IMR-90 (cell line): ENCODE measurements around the gene SLC38A8. TPM values are rescaled to one million over a fixed set of nuclear protein-coding genes. Genes with fewer than 3 reads are reported as not detected.
A peak's percentile ranks its signal among the peaks of the same experiment; 100 is the strongest.

Experiments
- ATAC-seq: fragments of 200-7000 bp; cut with Tn5 transposase; 2 replicates; pipeline ENCODE4 v1.9.1; 2020; ENCODE audit warnings: low read depth, mild to moderate bottlenecking, moderate library complexity
- BruUV-seq: library from RNA; stranded (reverse); fragments of 400-500 nt; replicated peaks from 2 replicates; lab custom pipeline; 2021; lab: Mats Ljungman, UMichigan
- CTCF ChIA-PET: fragments of 300-600 bp; formaldehyde crosslinking; extraction: SDS; loops from one replicate; lab custom pipeline; 2021; ENCODE audit warnings: antibody characterized with exemption; lab: Yijun Ruan, JAX
- POLR2A ChIA-PET: fragments of 300-600 bp; sonication (Branson Sonifier 250); formaldehyde crosslinking; loops from one replicate; lab custom pipeline; 2022; ENCODE audit warnings: antibody characterized with exemption; ENCODE audit not compliant: unreplicated experiment; lab: Charles Lee
- DNase-seq: peaks from one replicate; pipeline ENCODE4 v3.0.0; 2013
- H2AFZ ChIP-seq: replicated peaks from 2 replicates; pipeline ENCODE3; 2013; ENCODE audit warnings: low read length, mild to moderate bottlenecking; ENCODE audit not compliant: poor library complexity
- H2AK5ac ChIP-seq: 2 replicates; pipeline ENCODE4 v1.6.1; 2013; ENCODE audit warnings: low read depth, low read length, inconsistent platforms
- H2AK9ac ChIP-seq: replicated peaks from 2 replicates; pipeline ENCODE3; 2013; ENCODE audit warnings: mild to moderate bottlenecking, low read depth, low read length, moderate library complexity; ENCODE audit not compliant: poor library complexity
- H2BK120ac ChIP-seq: 2 replicates; pipeline ENCODE4 v1.6.1; 2013; ENCODE audit warnings: low read depth, low read length, inconsistent platforms
- H2BK15ac ChIP-seq: 3 replicates; pipeline ENCODE4 v1.6.1; 2013; ENCODE audit warnings: low read depth, low read length, inconsistent platforms
- H2BK20ac ChIP-seq: 2 replicates; pipeline ENCODE4 v1.6.1; 2013; ENCODE audit warnings: low read depth, mild to moderate bottlenecking, inconsistent platforms, low read length, moderate library complexity
- H2BK5ac ChIP-seq: 2 replicates; pipeline ENCODE4 v1.6.1; 2013; ENCODE audit warnings: mild to moderate bottlenecking, low read depth, low read length, inconsistent platforms; ENCODE audit not compliant: poor library complexity, severe bottlenecking
- H3K14ac ChIP-seq: replicated peaks from 2 replicates; pipeline ENCODE4 v1.6.1; 2013; ENCODE audit warnings: low read depth, low read length, inconsistent platforms
- H3K18ac ChIP-seq: 2 replicates; pipeline ENCODE4 v1.6.1; 2013; ENCODE audit warnings: low read depth, low read length, control low read depth
- H3K23ac ChIP-seq: 2 replicates; pipeline ENCODE4 v1.6.1; 2013; ENCODE audit warnings: low read depth, low read length, inconsistent platforms
- H3K27ac ChIP-seq: 2 replicates; pipeline ENCODE4 v1.5.1; 2013; ENCODE audit warnings: mild to moderate bottlenecking, control low read depth, low read length; ENCODE audit not compliant: insufficient read depth
- H3K27me3 ChIP-seq: 2 replicates; pipeline ENCODE4 v1.6.1; 2013; ENCODE audit warnings: low read length; ENCODE audit not compliant: control insufficient read depth, insufficient read depth
- H3K36me3 ChIP-seq: 2 replicates; pipeline ENCODE4 v1.6.1; 2013; ENCODE audit warnings: low read length, mixed read lengths; ENCODE audit not compliant: control insufficient read depth, insufficient read depth
- H3K4ac ChIP-seq: 2 replicates; pipeline ENCODE4 v1.6.1; 2013; ENCODE audit warnings: low read depth, low read length, inconsistent platforms
- H3K4me1 ChIP-seq: 2 replicates; pipeline ENCODE4 v1.6.1; 2013; ENCODE audit warnings: low read length, mixed read lengths; ENCODE audit not compliant: control insufficient read depth, insufficient read depth
- H3K4me2 ChIP-seq: 2 replicates; pipeline ENCODE4 v1.6.1; 2013; ENCODE audit warnings: low read depth, mild to moderate bottlenecking, control low read depth, low read length, moderate library complexity
- H3K4me3 ChIP-seq: 2 replicates; pipeline ENCODE4 v1.5.1; 2013; ENCODE audit warnings: low read depth, mild to moderate bottlenecking, control low read depth, low read length, moderate library complexity; ENCODE audit not compliant: insufficient read depth
- H3K56ac ChIP-seq: 2 replicates; pipeline ENCODE4 v1.6.1; 2013; ENCODE audit warnings: low read length, inconsistent platforms; ENCODE audit not compliant: insufficient read depth; ENCODE audit errors: extremely low read depth
- H3K79me1 ChIP-seq, 2 experiments: 2 replicates each; pipeline ENCODE4 v1.6.1; 2013; ENCODE audit warnings: low read length in 2 of 2, inconsistent platforms in 1 of 2, low read depth in 1 of 2
- H3K9ac ChIP-seq: 2 replicates; pipeline ENCODE4 v1.6.1; 2013; ENCODE audit warnings: low read depth, low read length, control low read depth
- H3K9me1 ChIP-seq: 2 replicates; pipeline ENCODE4 v1.6.1; 2013; ENCODE audit warnings: low read length, inconsistent platforms; ENCODE audit not compliant: insufficient read depth
- H3K9me3 ChIP-seq: 2 replicates; pipeline ENCODE4 v1.6.1; 2013; ENCODE audit warnings: low read length; ENCODE audit not compliant: control insufficient read depth, insufficient read depth
- H4K20me1 ChIP-seq: 2 replicates; pipeline ENCODE4 v1.6.1; 2013; ENCODE audit warnings: low read length, inconsistent platforms; ENCODE audit not compliant: insufficient read depth
- H4K5ac ChIP-seq: 2 replicates; pipeline ENCODE4 v1.6.1; 2013; ENCODE audit warnings: mild to moderate bottlenecking, low read depth, low read length, control low read depth
- H4K8ac ChIP-seq, 2 experiments: 2 replicates each; pipeline ENCODE4 v1.6.1; 2013; ENCODE audit warnings: low read depth in 2 of 2, low read length in 2 of 2, control low read depth in 1 of 2, inconsistent platforms in 1 of 2
- H4K91ac ChIP-seq: 2 replicates; pipeline ENCODE4 v1.6.1; 2013; ENCODE audit warnings: low read depth, low read length, inconsistent platforms; ENCODE audit not compliant: insufficient read depth
- CTCF ChIP-seq: conservative IDR thresholded peaks from 2 replicates; pipeline ENCODE4 v1.5.1; 2012; ENCODE audit warnings: mild to moderate bottlenecking, low read depth, low read length, improper control_type of control experiment
- MAFK ChIP-seq: IDR thresholded peaks from 2 replicates; pipeline ENCODE4 v1.6.1; 2012; ENCODE audit warnings: low read depth, low read length, improper control_type of control experiment
- WGBS, 2 experiments: methylation state at CpG; one replicate each; pipeline versions ENCODE4 v1.1.5 to v1.1.7; 2013; ENCODE audit warnings: missing lambda C conversion rate in 2 of 2; ENCODE audit not compliant: insufficient read length in 1 of 2; ENCODE audit errors: extremely low coverage in 2 of 2; 5-methylcytosine and 5-hydroxymethylcytosine counted together
- dilution Hi-C: fragments of 300-500 bp; cut with HindIII; formaldehyde crosslinking; loops from one replicate; pipeline ENCODE4 v1.14.3; 2018; ENCODE audit warnings: low sequenced_read_pairs; ENCODE audit not compliant: unreplicated experiment
- in situ Hi-C: fragments of 300-500 bp; cut with MboI; formaldehyde crosslinking; loops from 3 replicates; pipeline ENCODE4 v1.14.3; 2019; ENCODE audit warnings: low sequenced_read_pairs, inconsistent platforms, mixed read lengths
- intact Hi-C: fragments of 100-400 bp; cut with micrococcal nuclease; formaldehyde crosslinking; loops from 2 replicates; pipeline ENCODE4 v1.10.0; 2022
- polyA plus RNA-seq, 3 experiments: library from polyadenylated mRNA; depleted of rRNA; stranded (reverse); fragments of >200 nt; gene quantifications; 2 replicates each; pipeline ENCODE4 v1.2.3, GENCODE V29; 2012; ENCODE audit warnings: low replicate concordance in 1 of 3
- total RNA-seq: library from RNA; depleted of rRNA; stranded (reverse); fragments of >200 nt; gene quantifications from 2 replicates; pipeline ENCODE4 v1.2.3, GENCODE V29; 2012

Gene SLC38A8
- total and polyA plus RNA-seq, 2 of the 4 experiments (the other 2 are of a cell fraction), result not detected

- Histone ChIP-seq H3K27ac (no peak overlapping the region), H2AFZ (no peak overlapping the region), H3K4me2 (no peak overlapping the region), H2BK15ac (no peak overlapping the region), H2BK5ac (no peak overlapping the region), H3K79me1 (peaks cover 0 to 8% of the 10 kb centered on the region in 2 experiments; a peak in 2 of 4 replicates), H3K9me3 (no peaks in the 10 kb centered on the region), H3K36me3 (peaks cover 42% of the 10 kb centered on the region), H2AK5ac (no peak overlapping the region), H3K9ac (no peak overlapping the region), H2BK20ac (no peak overlapping the region), H3K18ac (no peak overlapping the region), H3K4ac (no peak overlapping the region), H3K9me1 (no peaks in the 10 kb centered on the region), H2BK120ac (no peak overlapping the region), H3K4me1 (no peaks in the 10 kb centered on the region), H4K5ac (no peak overlapping the region), H4K91ac (no peak overlapping the region), H4K8ac (no peak overlapping the region), H3K23ac (no peak overlapping the region), H3K56ac (no peak overlapping the region), H4K20me1 (peaks cover 16% of the 10 kb centered on the region; the same call in 1 of the 2 replicates), H2AK9ac (no peak overlapping the region), H3K14ac (no peak overlapping the region), H3K27me3 (no peaks in the 10 kb centered on the region), H3K4me3 (no peak overlapping the region)
- WGBS, 2 experiments, result 74% methylated on average over 5 of the region's 14 CpGs; no CpG with 5 or more reads in 1 of the 2 experiments
- in situ Hi-C loops (loop anchor here (10.0 kb wide), 1 partner anchor 403 kb away; no protein-coding TSS in a partner anchor), intact Hi-C loops (no loop called here), dilution Hi-C loops (no loop called here)
- ATAC-seq, result no peak
- ChIA-PET CTCF (no interaction called here), POLR2A (no interaction called here)
- BruUV-seq, result no TSS peak
- TF ChIP-seq CTCF (no peak), MAFK (peak; percentile 76)
- no peak for DNase-seq
Observed at GRCh38 chr16:84081446-84081989, 38.9 kb upstream of the SLC38A8 start.
